HG03066 (cell line): ENCODE measurements around the gene TTC27.
"Not testable (repeated sequence)": the region's sequence is repeated elsewhere in the genome, so short reads cannot be mapped to it uniquely, and the experiment has no call there.

ENCODE experiments used
- ATAC-seq: cut with Tn5 transposase; IDR thresholded peaks from one replicate; pipeline ENCODE4 v1.9.1; 2021; ENCODE audit warnings: low read depth; ENCODE audit not compliant: unreplicated experiment

TTC27 gene

GRCh38 chr2:32752205-32752604, 124.4 kb downstream of the TTC27 start:
- no peak for ATAC-seq

GRCh38 chr2:32752952-32753351, 125.1 kb downstream of the TTC27 start:
- no peak for ATAC-seq

GRCh38 chr2:32754676-32755075, 126.8 kb downstream of the TTC27 start:
- ATAC-seq = not testable (repeated sequence)

- ATAC-seq = no peak
Measured at GRCh38 chr2:32755666-32756065, 127.8 kb downstream of the TTC27 start.

GRCh38 chr2:32756074-32756727, 128.4 kb downstream of the TTC27 start:
- ATAC-seq = no peak

GRCh38 chr2:32758232-32758631, 130.4 kb downstream of the TTC27 start:
- no peak for ATAC-seq

GRCh38 chr2:32760628-32761027, 132.8 kb downstream of the TTC27 start:
- ATAC-seq = no peak

- no peak for ATAC-seq
Measured at GRCh38 chr2:32768387-32769174, 140.7 kb downstream of the TTC27 start.

GRCh38 chr2:32770360-32770759, 142.5 kb downstream of the TTC27 start:
- ATAC-seq = no peak

GRCh38 chr2:32772638-32773447, 145.0 kb downstream of the TTC27 start:
- no peak for ATAC-seq

- ATAC-seq = no peak
Measured at GRCh38 chr2:32773448-32773808, 145.6 kb downstream of the TTC27 start.

- ATAC-seq = no peak
Measured at GRCh38 chr2:32775954-32776353, 148.1 kb downstream of the TTC27 start.

- no peak for ATAC-seq
Measured at GRCh38 chr2:32777714-32778113, 149.9 kb downstream of the TTC27 start.

- ATAC-seq = no peak
Measured at GRCh38 chr2:32780961-32781360, 153.1 kb downstream of the TTC27 start.

GRCh38 chr2:32783469-32783868, 155.6 kb downstream of the TTC27 start:
- ATAC-seq = no peak

- no peak for ATAC-seq
Measured at GRCh38 chr2:32783933-32784332, 156.1 kb downstream of the TTC27 start.

GRCh38 chr2:32787207-32787606, 159.4 kb downstream of the TTC27 start:
- ATAC-seq = no peak

GRCh38 chr2:32788114-32788513, 160.3 kb downstream of the TTC27 start:
- no peak for ATAC-seq

GRCh38 chr2:32792416-32792815, 164.6 kb downstream of the TTC27 start:
- no peak for ATAC-seq

- no peak for ATAC-seq
Measured at GRCh38 chr2:32798829-32799228, 171.0 kb downstream of the TTC27 start.

- no peak for ATAC-seq
Measured at GRCh38 chr2:32801741-32802140, 173.9 kb downstream of the TTC27 start.
